HG03442 (cell line): ENCODE data around the gene NSMCE1.
"Not testable (repeated sequence)": the region's sequence is repeated elsewhere in the genome, so short reads cannot be mapped to it uniquely, and the experiment has no call there.

Source experiments
- ATAC-seq: cut with Tn5 transposase; IDR thresholded peaks from one replicate; pipeline ENCODE4 v1.9.1; 2021; ENCODE audit warnings: mild to moderate bottlenecking, moderate library complexity; ENCODE audit not compliant: unreplicated experiment

Gene NSMCE1

DNA sequence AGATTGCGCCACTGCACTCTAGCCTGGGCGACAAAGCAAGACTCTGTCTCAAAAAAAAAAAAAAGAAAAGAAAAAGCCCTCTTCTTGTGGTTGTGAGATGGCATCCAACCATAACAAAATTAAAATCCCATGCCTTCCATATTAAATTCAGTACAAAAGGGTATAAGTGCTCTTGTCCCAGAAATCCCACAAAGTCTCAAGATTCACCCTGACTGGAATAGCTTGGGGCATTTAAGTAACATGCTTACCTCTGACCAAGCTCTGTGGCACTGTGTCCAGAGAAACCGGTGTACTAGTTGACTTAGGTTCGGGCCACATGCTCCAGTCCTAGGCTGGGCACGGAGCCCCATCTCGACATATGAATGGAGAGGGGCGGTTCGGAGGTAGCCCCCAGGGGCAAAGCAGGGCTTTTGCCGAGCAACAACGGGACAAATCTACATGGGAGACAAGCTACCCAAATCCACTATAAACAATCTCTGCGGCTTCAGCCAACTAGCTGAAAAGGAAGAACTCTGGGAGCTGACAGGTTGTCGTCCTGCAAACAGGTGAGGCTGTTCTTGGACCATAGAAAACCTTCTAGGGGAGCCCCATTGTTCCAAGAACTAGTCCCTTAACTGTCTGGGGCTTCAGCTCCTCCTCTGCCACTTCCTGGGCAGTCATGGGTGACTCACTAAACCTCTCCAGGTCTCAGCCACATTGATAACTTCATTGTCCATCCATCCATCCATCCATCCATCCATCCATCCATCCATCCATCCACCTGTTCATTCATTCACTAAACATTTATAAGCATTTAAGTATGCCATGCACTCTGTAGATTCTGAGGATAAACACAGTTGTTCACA, 34.9 kb upstream of the NSMCE1 start:
- ATAC-seq = no peak

- no peak for ATAC-seq
Measured at GRCh38 chr16:27302126-27302525, 33.6 kb upstream of the NSMCE1 start.

DNA sequence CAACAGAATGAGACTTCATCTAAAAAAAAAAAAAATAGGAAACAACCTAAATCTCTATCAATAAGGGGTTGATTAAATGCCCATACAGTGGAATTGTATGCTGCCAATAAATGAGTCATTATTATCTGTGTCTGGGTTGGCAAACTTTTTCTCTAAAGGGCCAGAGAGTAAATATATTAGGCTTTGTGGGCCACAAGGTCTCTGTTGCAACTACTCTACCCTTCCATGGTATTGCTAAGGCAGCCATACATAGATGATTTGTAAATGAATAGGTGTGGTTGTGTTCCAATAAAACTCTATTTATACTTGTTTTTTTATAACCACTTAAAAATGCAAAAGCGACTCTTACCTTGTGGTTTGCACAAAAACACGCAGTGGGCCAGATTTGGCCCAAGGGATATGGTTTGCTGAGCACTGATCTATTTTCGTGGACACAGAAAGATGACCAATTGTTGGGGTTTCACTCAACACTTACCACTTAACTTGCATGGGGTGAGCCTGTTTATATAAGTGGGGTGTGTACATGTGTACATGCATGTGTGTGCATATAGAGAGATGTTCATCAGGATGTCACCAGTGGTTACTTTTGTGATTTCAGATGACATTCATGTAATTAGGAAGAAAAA, 32.8 kb upstream of the NSMCE1 start:
- ATAC-seq = no peak

- no peak for ATAC-seq
Measured at GRCh38 chr16:27298132-27298531, 29.6 kb upstream of the NSMCE1 start.

GRCh38 chr16:27293343-27293742, 24.8 kb upstream of the NSMCE1 start:
- ATAC-seq = no peak

DNA sequence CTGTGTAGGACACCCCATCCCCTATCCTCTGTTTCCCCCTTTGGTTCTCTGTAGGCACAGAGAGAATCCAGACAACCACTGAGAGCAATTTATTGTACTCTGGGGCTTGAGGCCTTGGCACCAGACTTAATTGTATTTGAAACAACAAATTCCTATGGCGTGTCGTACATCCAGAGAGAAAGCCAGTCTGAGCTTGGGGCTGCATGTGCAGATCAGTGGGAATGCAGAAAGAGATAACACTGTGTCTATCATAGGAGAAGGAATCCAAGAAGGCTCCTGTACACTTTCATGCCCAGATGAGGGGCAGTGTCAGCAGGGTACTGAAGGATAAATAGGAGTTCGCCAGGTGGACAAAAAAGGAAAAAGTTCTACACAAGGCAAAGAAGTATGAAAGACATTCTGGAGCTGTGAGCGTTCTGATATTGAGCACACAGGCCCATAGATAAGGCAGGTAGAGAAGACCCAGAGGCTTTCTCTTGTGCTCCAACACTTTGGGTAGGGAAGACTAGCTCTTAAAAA, 23.2 kb upstream of the NSMCE1 start:
- ATAC-seq = no peak

DNA sequence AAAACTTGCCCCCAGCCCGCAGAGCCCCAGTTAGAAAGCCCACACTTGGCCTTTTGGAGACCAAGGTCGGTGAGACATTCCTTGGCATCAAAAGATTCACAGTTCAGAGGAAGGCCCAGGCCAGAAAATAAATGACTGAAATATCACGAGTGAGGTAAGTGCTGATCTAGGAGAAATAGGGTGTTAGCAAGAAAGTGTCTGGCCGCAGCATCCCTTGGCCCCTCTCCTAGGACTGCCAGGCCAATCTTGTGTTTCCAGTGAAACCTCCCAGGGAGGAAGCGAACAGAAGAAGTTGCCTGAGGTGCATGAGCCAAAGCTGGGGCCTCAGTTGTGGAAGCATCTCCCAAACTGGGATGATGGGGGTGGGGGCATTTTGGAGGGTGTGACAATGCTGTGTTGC, 22.5 kb upstream of the NSMCE1 start:
- ATAC-seq = no peak

GRCh38 chr16:27290562-27290961, 22.0 kb upstream of the NSMCE1 start:
- ATAC-seq = no peak

DNA sequence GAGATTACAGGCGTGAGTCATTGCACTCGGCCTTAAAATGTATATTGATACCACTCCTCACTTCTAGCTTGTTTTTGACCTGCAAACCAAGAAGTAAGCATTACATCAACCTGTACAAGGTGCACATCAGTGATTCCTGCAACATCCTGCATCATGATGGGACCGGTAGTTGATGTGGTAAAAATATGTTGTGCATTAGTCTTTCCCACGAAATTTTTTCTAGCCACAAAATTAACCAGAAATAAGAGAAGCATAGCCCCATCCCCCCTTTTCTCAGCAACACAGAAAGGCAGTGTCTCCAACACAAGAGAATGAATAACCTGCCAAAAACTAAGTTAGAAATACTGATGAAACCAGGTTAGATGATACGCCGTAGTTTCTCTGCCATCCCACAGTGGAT, 21.1 kb upstream of the NSMCE1 start:
- ATAC-seq = no peak

- ATAC-seq = not testable (repeated sequence)
Measured at GRCh38 chr16:27288313-27288712, 19.7 kb upstream of the NSMCE1 start.

GRCh38 chr16:27287887-27288286, 19.3 kb upstream of the NSMCE1 start:
- no peak for ATAC-seq

DNA sequence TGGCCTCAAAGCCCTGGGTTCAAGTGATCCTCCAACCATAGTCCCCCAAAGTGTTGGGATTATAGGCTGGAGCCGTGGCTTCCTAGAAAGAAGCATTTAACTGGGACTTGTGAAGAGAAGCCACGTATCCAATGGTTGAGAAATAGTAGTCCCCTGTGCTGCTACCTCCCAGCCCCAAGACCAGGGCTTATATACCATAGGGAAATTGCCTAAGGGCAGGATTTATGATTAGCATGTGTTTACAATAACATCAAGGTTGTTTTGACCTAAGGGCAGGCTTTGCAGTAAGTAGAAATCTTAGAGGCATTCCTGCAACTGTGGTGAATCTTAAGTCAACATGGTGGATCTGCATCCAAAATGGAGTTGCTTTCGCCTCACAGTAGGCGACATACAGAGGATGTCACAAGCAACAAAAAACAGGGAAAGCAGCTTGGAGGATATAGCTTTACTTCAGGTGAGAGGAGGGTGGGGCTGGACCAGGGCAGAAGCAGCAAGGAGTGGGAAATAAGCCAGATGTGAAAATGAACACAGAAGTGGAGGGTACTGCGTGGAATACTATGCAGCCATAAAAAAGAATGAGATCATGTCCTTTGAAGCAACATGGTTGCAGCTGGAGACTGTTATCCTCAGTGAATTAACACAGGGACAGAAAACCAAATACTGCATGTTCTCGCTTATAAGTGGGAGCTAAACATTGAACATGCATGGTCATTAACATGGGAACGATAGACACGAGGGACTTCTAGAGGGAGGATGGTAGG, 18.7 kb upstream of the NSMCE1 start:
- no peak for ATAC-seq

- no peak for ATAC-seq
Measured at GRCh38 chr16:27286451-27286850, 17.9 kb upstream of the NSMCE1 start.

DNA sequence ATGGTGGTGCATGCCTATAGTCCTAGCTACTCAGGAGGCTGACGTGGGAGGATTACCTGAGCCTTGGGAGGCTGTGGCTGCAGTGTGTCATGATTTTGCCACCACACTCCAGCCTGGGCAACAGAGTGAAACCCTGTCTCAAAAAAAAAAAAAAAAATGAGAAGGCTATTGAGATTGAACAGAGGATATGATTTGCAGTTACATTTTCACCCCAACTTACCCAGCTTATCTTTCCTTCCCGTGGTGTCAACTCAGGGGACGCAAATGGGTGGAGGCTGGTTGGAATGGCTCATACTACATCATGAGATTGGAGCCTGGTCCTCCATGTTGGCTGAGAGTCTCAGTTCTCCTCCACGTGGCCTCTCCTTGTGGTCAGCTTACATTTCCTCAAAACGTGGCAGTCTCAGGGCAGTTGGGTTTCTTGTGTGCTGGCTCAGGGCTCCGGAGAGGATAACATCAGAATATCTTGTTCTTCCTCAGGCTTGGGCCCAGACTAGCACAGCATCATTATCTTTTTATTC, 17.2 kb upstream of the NSMCE1 start:
- ATAC-seq = no peak

GRCh38 chr16:27284865-27285675, 16.5 kb upstream of the NSMCE1 start:
- no peak for ATAC-seq

GRCh38 chr16:27281243-27281642, 12.7 kb upstream of the NSMCE1 start:
- no peak for ATAC-seq

DNA sequence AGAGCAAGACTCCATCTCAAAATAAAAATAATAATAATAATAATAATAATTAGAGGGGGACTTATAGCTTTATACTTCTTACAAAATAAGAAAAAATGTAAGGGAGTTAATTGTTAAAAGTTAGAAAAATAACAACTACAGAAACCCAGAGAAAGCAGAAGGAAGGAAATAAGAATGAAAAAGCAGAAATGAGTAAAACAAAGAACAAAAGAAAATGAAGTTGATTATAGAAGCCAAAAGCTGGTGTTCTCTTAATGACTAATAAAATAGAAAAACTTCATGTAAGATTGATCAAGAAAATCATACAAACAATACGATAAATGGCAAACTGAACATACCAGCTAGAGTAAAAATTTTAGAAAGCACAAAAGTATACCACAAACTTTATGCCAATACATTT, 6.8 kb upstream of the NSMCE1 start:
- no peak for ATAC-seq

DNA sequence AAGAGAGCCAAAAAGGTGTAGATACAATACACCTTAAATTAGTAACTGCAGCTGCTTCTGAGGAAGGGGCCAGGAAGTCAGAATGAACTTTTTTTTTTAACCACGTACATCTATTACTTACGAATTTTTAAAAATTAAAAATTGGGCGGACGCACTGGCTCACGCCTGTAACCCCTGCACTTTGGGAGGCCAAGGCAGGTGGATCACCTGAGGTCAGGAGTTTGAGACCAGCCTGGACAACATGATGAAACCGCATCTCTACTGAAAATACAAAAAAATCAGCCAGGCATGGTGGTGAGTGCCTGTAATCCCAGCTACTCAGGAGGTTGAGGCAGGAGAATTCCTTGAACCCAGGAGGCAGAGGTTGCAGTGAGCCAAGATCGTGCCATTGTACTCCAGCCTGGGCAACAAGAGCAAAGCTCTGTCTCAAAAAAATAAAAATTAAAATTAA, 5.9 kb upstream of the NSMCE1 start:
- not testable (repeated sequence) for ATAC-seq

DNA sequence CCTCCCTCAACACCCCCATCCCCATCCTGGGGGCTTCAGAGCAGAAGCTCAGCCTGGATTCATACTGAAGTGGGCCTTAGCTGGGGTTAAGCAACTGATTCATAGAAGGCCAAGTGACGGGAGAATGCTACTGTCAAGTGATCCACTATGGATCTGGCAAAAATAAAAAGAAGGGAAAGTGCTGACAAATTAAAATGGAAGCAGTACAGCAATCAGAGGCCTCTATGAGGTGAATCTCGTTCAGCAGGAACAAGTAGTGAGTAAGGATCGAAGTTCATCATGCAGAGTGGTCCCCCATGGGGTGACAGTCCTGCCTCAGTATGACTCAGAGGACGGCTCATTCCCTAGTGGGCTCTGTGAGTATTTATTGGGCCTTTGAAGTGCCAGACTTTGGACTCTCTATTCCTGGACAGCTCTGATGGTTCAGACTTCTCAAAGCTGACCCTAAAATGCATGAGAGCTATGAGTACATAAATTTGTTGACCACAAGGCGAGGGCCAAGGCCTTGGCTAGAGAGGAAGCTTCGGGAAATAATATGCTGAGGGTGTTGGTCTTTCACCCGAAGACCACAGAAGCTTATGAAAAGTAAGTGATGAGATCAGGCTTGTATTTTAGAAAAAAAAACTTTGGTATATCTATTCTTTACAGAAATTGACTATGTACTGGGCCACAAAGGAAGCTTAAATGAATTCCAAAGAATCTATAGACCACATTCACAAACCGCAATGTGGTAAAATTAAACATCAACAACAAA, 5.3 kb upstream of the NSMCE1 start:
- no peak for ATAC-seq

GRCh38 chr16:27273330-27273669, 4.7 kb upstream of the NSMCE1 start:
- no peak for ATAC-seq
